Fibroblast of lung (primary cell): ENCODE results near the gene ERGIC1.

Experiments used
- CTCF ChIP-seq, 2 donors: IDR thresholded peaks in 1 of 2; conservative IDR thresholded peaks in 1 of 2; 1 replicate in 1 of 2; 2 replicates in 1 of 2; pipeline ENCODE4 v1.5.1; 2011 to 2012; ENCODE audit warnings: low read length in 2 of 2, control low read depth in 1 of 2, inconsistent platforms in 1 of 2, low read depth in 1 of 2, mild to moderate bottlenecking in 1 of 2
- EZH2 ChIP-seq: IDR thresholded peaks from 2 replicates; pipeline ENCODE4 v1.5.1; 2012; ENCODE audit warnings: low read length, control low read depth, mild to moderate bottlenecking; ENCODE audit errors: missing control alignments

- TF ChIP-seq CTCF (conservative IDR thresholded peaks at IDR 0.05 in 1 of 2, IDR thresholded peaks at IDR 0.05 in 1 of 2; ENCODE audit: low read depth in 1 of 2, low read length in 2 of 2) = no peak
- TF ChIP-seq EZH2 = no peak
These were observed 85.7 kb downstream of the ERGIC1 start for GRCh38 chr5:172919525-172920446.
